HUES64 (cell line): ENCODE data around the gene TTLL10.
"Not testable (repeated sequence)": the region's sequence is repeated elsewhere in the genome, so short reads cannot be mapped to it uniquely, and the experiment has no call there.

Experiments used
- H3K27ac ChIP-seq: 2 replicates; pipeline ENCODE4 v1.7.0; 2013; ENCODE audit warnings: low read depth, low read length, inconsistent platforms
- H3K27me3 ChIP-seq: 2 replicates; pipeline ENCODE4 v1.6.1; 2013; ENCODE audit warnings: mild to moderate bottlenecking, low read length; ENCODE audit not compliant: insufficient read depth
- H3K36me3 ChIP-seq: 2 replicates; pipeline ENCODE4 v1.6.1; 2013; ENCODE audit warnings: mild to moderate bottlenecking, low read length; ENCODE audit not compliant: insufficient read depth
- H3K4me1 ChIP-seq: 2 replicates; pipeline ENCODE4 v1.6.1; 2013; ENCODE audit warnings: mild to moderate bottlenecking, low read length, moderate library complexity; ENCODE audit not compliant: insufficient read depth
- H3K4me3 ChIP-seq: 2 replicates; pipeline ENCODE4 v1.5.1; 2013; ENCODE audit warnings: mild to moderate bottlenecking, low read length, moderate library complexity
- H3K9ac ChIP-seq: 2 replicates; pipeline ENCODE4 v1.6.1; 2013; ENCODE audit warnings: mild to moderate bottlenecking, low read depth, low read length
- H3K9me3 ChIP-seq: 2 replicates; pipeline ENCODE4 v1.6.1; 2013; ENCODE audit warnings: low read depth, low read length; ENCODE audit not compliant: insufficient read depth
- WGBS: fragments of 150-250, 120-280 bp; methylation state at CpG from one replicate; pipeline ENCODE4 v1.1.7; 2013; ENCODE audit warnings: missing lambda C conversion rate; 5-methylcytosine and 5-hydroxymethylcytosine counted together

TTLL10 gene

DNA sequence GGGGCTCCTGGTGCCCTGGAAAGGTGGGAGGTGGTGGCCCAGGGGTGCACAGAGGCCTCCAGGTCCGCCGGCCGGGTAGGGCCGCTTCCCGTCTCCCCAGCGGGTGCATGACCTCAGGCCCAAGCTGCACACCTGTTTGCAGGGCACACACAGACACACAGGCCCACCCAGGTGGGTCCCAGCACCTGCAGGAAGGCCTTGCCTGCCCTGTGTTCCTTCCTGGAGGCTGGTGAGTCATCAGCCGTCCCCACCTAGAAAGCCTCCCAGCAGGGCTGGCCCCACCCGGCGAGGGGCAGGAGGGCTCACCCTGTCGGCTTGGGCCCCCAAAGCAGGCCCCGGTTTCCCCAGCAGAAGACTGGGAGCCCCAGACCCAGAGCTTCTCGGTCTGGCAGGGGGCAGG lies 23.6 kb upstream of the TTLL10 start:
- Histone ChIP-seq H3K27me3 (no peaks in the 10 kb centered on the region; the same call in 1 of the 2 replicates), H3K27ac (no peak overlapping the region)

DNA sequence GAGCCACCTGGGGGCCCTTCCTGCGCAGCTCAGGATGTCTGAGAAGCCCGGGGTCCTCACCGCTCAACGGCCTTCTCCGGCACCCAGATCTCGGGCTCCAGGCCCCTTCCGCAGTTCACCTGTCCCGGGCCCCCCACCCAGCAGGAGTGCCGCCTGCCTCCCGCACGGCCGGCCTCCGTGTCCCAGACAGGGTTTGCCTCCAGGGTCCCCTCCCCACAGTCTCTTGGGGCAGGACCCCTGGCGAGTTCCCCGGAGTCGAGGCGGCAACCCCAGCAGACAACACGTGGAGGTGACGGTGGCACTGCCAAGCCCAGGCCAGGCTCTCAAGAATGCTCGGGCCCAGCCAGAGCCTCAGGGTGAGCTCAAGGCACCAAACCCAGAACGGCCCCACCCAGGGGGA lies 22.4 kb upstream of the TTLL10 start:
- no peak overlapping the region for H3K9ac ChIP-seq
- no peak overlapping the region for H3K27ac ChIP-seq
- H3K4me1 ChIP-seq: no peaks in the 10 kb centered on the region
- peaks cover 6% of the 10 kb centered on the region; the same call in 1 of the 2 replicates for H3K9me3 ChIP-seq
- no peaks in the 10 kb centered on the region; the same call in 1 of the 2 replicates for H3K27me3 ChIP-seq
- no peak overlapping the region for H3K4me3 ChIP-seq
- 93% methylated on average over 21 of the region's 21 CpGs for WGBS
- no peaks in the 10 kb centered on the region for H3K36me3 ChIP-seq

More for the DNA sequence above, 23.6 kb upstream of the TTLL10 start:
- Histone ChIP-seq H3K9ac (no peak overlapping the region), H3K36me3 (no peaks in the 10 kb centered on the region), H3K4me3 (no peak overlapping the region), H3K4me1 (no peaks in the 10 kb centered on the region), H3K9me3 (peaks cover 6% of the 10 kb centered on the region; the same call in 1 of the 2 replicates)
- WGBS: 90% methylated on average over 12 of the region's 12 CpGs

DNA sequence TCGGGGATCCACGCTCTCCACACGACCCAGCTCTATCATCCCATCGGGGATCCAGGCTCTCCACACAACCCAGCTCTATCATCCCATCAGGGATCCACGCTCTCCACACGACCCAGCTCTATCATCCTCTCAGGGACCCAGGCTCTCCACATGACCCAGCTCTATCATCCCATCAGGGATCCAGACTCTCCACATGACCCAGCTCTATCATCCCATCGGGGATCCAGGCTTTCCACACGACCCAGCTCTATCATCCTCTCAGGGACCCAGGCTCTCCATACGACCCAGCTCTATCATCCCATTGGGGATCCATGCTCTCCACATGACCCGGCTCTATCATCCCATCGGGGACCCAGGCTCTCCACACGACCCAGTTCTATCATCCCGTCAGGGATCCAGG lies 21.2 kb upstream of the TTLL10 start:
- not testable (repeated sequence) for H3K36me3 ChIP-seq, H3K9me3 ChIP-seq, H3K4me3 ChIP-seq, H3K27me3 ChIP-seq, H3K27ac ChIP-seq, H3K4me1 ChIP-seq, H3K9ac ChIP-seq
- 90% methylated on average over 13 of the region's 13 CpGs for WGBS

DNA sequence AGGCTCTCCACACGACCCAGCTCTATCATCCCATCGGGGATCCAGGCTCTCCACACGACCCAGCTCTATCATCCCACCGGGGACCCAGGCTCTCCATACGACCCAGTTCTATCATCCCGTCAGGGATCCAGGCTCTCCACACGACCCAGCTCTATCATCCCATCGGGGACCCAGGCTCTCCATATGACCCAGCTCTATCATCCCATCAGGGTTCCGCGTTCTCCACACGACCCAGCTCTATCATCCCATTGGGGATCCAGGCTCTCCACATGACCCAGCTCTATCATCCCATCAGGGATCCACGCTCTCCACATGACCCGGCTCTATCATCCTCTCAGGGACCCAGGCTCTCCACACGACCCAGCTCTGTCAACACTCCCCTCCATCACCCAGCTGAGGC lies 20.5 kb upstream of the TTLL10 start:
- not testable (repeated sequence) for H3K4me3 ChIP-seq, H3K36me3 ChIP-seq, H3K4me1 ChIP-seq, H3K9ac ChIP-seq, H3K9me3 ChIP-seq, H3K27me3 ChIP-seq, H3K27ac ChIP-seq
- WGBS: 92% methylated on average over 14 of the region's 14 CpGs

DNA sequence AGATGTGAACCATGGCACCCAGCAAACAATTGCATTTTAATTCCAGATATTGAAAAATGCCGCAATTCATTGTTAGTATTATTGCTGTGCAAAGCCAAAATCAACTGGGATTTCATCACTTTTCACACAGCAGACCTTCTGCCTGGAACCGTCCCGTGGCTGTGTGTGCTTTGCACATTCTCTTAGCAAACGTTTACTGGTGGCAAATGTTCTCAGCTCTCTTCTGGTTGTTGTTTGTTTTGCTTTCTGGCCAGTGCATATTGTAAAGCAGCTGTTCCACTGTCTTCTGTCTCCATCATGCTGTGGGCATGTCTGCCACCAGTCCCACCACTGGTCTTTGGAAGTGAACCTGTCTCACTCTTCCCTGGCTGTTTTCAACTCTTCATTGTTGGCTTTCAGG lies 19.8 kb upstream of the TTLL10 start:
- H3K27me3 ChIP-seq: no peaks in the 10 kb centered on the region; the same call in 1 of the 2 replicates
- WGBS: 91% methylated on average over 4 of the region's 4 CpGs
- no peak overlapping the region for H3K4me3 ChIP-seq
- no peak overlapping the region for H3K9ac ChIP-seq
- 0 out of 2 replicates have a peak, but pooled peaks cover 5% of the 10 kb centered on the region for H3K4me1 ChIP-seq
- H3K9me3 ChIP-seq: peaks cover 6% of the 10 kb centered on the region; the same call in 1 of the 2 replicates
- H3K36me3 ChIP-seq: no peaks in the 10 kb centered on the region
- no peak overlapping the region for H3K27ac ChIP-seq

DNA sequence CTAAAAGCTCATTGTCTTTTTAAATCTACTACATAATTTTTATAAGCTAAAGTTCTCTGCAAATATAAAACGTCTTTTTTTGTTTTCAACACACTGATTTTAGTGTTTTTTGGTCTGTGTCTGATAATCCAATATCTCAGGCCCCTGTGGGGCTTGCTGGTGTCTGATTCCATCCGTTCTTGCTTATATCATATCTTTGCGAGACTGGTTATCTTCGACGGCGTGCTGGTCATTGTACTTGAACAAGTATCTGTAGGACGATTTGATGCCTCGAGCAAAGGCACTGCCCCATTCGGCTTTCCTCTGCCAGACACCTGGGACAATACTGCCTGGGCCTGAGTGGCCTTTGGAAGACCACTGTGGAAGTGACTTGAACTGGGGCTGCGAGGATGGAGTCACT lies 18.4 kb upstream of the TTLL10 start:
- Histone ChIP-seq H3K9me3 (peaks cover 6% of the 10 kb centered on the region; the same call in 1 of the 2 replicates), H3K9ac (no peak overlapping the region), H3K4me3 (no peak overlapping the region), H3K4me1 (0 out of 2 replicates have a peak, but pooled peaks cover 5% of the 10 kb centered on the region), H3K27me3 (no peaks in the 10 kb centered on the region; the same call in 1 of the 2 replicates), H3K27ac (no peak overlapping the region), H3K36me3 (no peaks in the 10 kb centered on the region)
- WGBS: 95% methylated on average over 10 of the region's 10 CpGs

DNA sequence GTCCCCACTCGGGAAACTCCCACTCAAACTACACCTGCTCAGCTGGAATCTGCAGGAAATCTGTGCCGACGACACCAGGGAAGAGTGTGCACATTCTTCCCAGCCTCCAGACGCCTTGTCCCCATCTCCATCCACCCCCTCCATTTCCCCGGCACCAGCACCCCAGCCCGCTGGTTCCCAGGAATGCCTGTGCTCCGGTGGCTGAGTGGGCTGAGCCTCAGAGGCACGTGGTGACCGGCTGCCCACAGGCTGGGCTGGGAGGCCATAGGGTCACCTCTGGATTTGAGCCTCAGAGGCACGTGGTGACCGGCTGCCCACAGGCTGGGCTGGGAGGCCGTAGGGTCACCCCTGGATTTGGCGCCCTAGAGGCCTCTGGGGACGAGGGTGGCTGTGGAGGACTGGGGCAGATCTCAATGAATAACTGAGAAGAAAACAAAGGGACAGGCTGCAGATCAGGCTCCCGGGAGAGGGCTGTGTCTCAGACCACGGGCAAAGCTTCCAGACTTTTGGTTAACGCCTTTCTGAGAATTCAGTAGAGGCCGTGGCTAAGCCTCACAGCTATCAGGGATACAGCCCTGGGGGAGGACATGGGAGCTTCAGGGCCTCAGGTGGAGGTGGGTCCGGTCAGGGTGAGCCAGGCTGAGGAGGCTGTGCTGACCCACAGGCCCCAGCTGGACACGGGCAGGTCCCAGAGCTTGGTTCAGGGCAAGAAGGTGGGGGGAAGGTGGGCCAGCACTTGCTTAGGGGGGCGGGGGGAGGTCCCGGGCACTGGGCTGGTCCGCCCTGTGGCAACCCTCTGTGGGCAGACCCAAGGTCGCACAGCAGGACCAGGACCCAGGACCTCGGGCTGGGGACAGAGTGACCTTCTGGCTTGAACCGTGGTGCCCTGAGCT lies 17.3 kb upstream of the TTLL10 start:
- H3K4me1 ChIP-seq: 0 out of 2 replicates have a peak, but pooled peaks cover 5% of the 10 kb centered on the region
- WGBS: 91% methylated on average over 26 of the region's 26 CpGs
- no peak overlapping the region for H3K9ac ChIP-seq
- no peaks in the 10 kb centered on the region for H3K36me3 ChIP-seq
- peaks cover 6% of the 10 kb centered on the region; the same call in 1 of the 2 replicates for H3K9me3 ChIP-seq
- H3K27ac ChIP-seq: no peak overlapping the region
- H3K4me3 ChIP-seq: no peak overlapping the region
- H3K27me3 ChIP-seq: no peaks in the 10 kb centered on the region; the same call in 1 of the 2 replicates

DNA sequence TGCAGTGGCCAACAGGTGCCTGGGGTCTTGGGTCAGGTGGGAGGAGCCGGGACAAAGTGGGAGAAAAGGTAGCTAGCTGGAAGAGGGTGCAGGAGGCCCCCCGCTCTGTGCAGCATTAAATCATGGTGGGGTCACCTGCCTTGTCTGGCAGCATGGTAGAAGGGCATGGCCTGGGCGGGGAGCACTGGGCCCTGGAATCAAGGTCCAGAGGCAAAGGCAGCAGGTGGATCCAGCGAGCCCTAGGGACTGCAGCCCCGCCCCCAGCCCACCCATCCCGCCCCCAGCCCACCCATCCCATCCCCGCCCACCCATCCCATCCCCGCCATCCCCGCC lies 16.7 kb upstream of the TTLL10 start:
- Histone ChIP-seq H3K27ac (no peak overlapping the region), H3K27me3 (no peaks in the 10 kb centered on the region; the same call in 1 of the 2 replicates), H3K36me3 (no peaks in the 10 kb centered on the region), H3K4me1 (0 out of 2 replicates have a peak, but pooled peaks cover 5% of the 10 kb centered on the region), H3K9ac (no peak overlapping the region), H3K4me3 (no peak overlapping the region), H3K9me3 (peaks cover 6% of the 10 kb centered on the region; the same call in 1 of the 2 replicates)
- 74% methylated on average over 3 of the region's 9 CpGs for WGBS

DNA sequence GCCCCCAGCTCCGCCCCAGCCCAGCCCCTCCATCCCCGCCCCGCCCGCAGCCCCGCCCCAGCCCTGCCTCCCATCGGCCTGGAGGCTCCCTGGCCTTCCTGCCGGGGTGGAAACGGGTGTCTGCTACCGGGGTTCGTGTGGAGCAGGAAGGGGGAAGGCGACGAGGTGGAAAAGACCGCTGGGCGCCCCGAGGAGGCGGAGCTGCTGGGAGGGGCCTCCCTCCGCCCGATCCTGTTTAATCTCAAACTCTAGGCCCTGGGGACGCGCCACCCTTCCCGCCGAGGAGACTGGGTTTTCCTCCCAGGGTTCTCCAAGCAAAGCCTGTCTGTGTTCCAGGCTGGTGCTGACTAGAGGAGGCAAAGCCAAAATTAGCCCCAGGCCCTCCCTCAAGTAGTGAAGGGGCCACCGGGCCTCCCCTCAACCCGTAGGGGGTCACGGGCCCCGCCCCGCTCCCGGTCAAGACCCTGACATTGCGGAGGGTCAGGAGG lies 16.2 kb upstream of the TTLL10 start:
- Histone ChIP-seq H3K36me3 (no peaks in the 10 kb centered on the region), H3K4me1 (0 out of 2 replicates have a peak, but pooled peaks cover 5% of the 10 kb centered on the region), H3K9ac (peak overlapping the region; percentile 79), H3K4me3 (peak overlapping the region; percentile 64), H3K27me3 (no peaks in the 10 kb centered on the region; the same call in 1 of the 2 replicates), H3K9me3 (peaks cover 6% of the 10 kb centered on the region; the same call in 1 of the 2 replicates), H3K27ac (peak overlapping the region; percentile 84)
- under 1% methylated on average over 28 of the region's 29 CpGs for WGBS

DNA sequence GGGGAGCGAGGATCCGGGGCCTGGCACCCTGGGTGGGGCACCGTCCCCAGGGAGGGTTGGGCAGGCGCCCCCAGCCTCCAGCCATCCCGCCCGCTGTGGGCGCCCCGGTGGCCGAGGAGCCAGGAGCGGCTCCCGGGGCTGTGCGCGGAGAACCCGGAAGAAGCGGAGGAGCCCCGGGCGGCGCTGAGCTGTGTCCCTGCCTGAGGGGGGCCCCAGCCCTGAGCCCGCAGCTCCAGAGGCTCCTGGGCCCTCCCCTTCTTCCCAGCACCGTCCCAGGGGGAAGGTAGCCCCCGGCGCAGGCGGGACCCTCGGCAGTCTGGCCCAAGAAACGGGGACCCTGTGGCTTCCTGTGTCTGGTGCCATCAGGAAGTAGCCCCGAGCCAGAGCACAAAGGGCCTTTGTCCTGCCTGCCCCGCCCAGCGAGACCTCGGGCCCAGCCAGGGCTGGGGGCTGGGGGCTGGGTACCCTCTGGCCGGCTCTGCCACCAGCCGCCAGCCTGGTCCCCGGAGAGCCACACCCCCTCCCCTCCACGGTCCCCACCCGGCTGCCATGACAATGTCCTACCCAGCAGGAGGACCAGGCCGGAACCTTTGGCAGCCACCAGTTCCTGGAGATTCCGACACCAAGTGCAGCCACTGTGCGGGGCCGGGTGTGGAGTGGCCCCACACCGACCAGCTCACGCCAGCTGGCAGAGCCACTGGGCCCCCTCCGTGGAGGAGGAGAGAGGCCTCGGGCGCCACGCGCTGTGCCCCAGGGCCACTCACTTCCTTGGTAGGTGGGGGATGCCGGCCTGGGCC lies 15.6 kb upstream of the TTLL10 start:
- H3K9ac ChIP-seq: peak overlapping the region; percentile 79
- 0 out of 2 replicates have a peak, but pooled peaks cover 2% of the 10 kb centered on the region for H3K9me3 ChIP-seq
- H3K4me1 ChIP-seq: 0 out of 2 replicates have a peak, but pooled peaks cover 5% of the 10 kb centered on the region
- H3K27ac ChIP-seq: peak overlapping the region; percentile 84
- no peaks in the 10 kb centered on the region for H3K36me3 ChIP-seq
- peak overlapping the region; percentile 64 for H3K4me3 ChIP-seq
- WGBS: 19% methylated on average over 46 of the region's 46 CpGs
- no peaks in the 10 kb centered on the region; the same call in 1 of the 2 replicates for H3K27me3 ChIP-seq
